UCSD-AML1 (cell line): ENCODE results near the gene TFCP2.

ENCODE experiments used
- DNase-seq: peaks from one replicate; lab custom pipeline; 2025; ENCODE audit not compliant: unreplicated experiment; lab: John Stamatoyannopoulos, UW

Gene TFCP2

GRCh38 chr12:51197736-51198567, 25.0 kb upstream of the TFCP2 start:
- no peak for DNase-seq

GRCh38 chr12:51196547-51196946, 23.6 kb upstream of the TFCP2 start:
- no peak for DNase-seq

DNA sequence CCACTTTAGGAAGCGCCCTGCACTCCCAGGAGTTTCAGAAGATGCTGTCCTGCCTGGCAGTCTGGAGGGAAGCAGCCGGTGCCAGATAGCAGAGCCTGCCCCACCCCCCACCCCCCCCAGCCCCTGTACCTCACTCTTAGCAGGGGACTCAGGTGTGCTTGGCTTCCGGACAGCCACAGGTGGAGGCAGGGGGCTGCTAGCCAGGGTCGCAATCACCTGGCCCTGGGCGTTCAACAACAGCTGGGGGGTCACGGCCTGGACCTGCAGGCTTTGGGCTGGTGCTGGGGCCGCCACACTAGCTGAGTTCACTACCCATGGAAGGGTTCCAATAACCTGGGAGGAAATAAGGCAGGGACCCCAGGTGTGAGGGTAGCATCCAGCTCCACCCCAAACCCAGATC, 22.9 kb upstream of the TFCP2 start:
- DNase-seq = no peak

DNA sequence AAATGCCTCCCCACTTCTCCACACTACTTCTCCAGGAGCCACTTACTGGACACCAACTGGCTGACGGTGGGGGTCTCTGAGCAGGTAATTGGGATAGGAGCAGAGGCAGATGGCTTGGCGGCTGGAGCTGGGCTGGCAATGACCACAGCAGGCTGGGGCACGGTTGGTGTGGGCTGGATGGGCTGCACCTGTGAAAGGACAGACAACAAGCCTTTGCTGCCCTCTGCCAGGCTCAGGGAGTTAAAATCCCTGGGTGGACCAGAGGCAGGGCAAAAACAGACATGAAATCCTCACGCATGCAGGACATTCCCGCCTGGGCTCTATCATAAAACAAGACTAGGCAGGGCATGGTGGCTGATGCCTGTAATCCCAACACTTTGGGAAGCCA, 19.3 kb upstream of the TFCP2 start:
- no peak for DNase-seq

- no peak for DNase-seq
Observed at GRCh38 chr12:51191516-51192283, 18.8 kb upstream of the TFCP2 start.

DNA sequence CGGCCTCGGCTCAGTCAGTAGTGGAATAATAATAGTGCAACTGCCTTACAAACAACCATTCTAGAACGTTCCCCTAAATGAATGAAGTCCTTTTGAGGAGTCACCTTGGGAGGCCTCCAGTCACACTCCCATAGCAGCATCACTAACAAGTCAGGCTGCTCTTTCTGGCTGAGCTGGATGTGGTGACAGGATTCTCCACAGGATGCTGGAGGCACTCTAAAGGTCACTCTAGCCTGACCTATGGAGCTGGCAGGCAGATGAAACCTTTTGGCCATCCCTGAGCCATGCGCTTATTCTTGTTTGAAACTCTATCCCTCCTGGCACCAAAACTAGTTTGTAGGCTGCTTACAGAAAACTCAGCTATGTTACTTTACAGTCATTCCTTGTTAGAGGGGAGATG, 17.9 kb upstream of the TFCP2 start:
- no peak for DNase-seq

- DNase-seq = no peak
Observed at GRCh38 chr12:51189790-51190355, 16.9 kb upstream of the TFCP2 start.

DNA sequence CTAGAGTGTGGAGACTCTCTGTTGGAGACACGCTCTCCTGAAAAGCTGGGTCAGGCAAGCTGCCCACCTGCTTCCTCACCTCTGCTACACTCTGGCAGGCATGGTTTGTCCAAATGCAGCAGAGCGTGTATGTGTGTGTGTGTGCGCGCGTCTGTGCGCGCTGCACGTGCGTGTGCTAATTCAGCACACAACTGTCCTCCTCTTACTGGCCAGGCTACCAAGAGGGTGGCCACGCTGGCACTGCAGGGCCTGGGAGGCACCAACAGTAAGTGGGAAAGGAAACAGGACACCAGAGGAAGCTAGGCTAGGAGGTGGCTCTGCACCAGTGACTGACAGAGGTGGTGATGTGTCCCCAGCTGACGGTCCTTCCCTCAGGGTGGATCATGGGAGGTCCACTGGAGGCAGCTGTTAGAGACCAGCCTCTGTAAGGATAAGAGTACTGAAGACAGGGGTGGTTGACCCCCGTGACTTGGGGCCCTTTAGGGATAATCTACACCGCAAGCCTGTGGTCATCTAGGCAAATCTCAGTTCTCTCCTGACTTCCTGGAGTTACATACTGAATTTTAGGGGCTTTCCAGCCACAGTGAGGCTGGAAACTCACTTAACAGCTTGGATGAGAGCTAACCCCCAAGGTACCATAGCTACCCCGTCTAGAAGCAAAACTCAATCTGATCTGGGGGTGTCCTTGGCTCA, 15.6 kb upstream of the TFCP2 start:
- DNase-seq = no peak

DNA sequence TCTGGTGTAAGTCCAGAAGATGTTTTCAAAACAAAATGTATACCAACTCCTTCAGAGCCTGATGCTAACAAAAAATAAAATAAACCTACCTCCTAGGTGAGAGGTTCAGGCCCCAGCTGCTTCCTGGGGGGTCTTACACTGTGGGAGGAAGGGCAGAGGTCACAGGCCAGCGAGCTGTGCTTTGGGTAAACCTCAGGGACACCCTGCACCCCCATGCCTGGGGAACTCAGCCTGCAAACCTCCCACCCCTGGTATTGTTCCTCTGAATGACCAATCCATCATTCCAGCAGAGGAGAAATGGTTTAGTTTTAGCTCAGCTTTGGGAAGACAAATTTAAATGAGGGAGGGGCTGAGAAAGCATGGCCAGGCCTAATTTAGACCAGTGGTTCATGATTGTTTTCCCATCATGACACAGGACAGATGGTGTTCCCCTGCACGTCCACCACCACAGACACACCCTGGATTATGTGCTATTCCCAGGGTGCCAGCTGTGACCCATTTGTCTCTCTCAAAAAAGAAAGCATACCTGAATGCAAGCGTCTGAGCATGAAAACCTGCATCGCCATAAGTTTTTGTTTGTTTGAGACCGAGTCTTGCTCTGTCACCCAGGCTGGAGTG, 14.5 kb upstream of the TFCP2 start:
- DNase-seq = no peak

- no peak for DNase-seq
Observed at GRCh38 chr12:51186465-51187085, 13.6 kb upstream of the TFCP2 start.

GRCh38 chr12:51185171-51185717, 12.3 kb upstream of the TFCP2 start:
- no peak for DNase-seq

- DNase-seq = no peak
Observed at GRCh38 chr12:51183816-51184215, 10.9 kb upstream of the TFCP2 start.

DNA sequence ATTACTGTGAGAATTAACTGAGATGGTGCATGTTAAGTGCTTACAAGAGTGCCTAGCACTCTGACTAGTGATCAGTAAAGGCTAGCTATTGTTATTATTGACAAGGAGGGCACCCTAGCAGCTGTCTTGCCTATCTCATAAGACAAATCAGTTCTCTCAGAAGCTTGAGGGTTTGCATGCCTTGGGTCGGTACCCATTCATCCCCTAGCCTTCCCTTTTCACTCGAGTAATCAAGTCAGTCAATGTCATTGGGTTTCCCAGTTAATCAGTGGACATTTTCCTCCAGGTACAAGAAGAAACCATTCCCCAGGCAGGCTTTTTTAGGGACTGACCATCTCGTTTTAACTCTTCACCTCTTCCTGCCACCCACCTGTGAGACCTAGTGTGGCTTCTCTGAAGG, 10.4 kb upstream of the TFCP2 start:
- DNase-seq = no peak

- no peak for DNase-seq
Observed at GRCh38 chr12:51181558-51181957, 8.6 kb upstream of the TFCP2 start.

DNA sequence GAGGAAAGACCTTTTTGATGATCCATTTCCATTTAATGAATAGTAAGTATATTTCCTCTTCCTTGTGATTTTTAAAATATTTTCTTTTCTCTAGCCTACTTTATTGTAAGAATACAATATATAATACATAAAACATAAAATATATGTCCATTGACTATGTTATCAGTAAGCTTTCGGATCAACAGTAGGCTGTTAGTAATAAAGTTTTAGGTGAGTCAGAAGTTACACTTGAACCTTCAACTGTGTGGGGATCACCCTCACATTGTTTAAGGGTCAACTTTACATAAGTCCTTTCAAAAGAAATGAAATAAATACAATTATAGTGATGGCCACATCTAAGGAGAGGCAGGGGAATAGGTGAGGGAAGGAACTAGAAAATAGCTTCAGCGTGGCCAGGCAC, 5.0 kb upstream of the TFCP2 start:
- DNase-seq = no peak

GRCh38 chr12:51174501-51174900, 1.6 kb upstream of the TFCP2 start:
- no peak for DNase-seq

- no peak for DNase-seq
Observed at GRCh38 chr12:51171884-51172514, 936 bp downstream of the TFCP2 start.

DNA sequence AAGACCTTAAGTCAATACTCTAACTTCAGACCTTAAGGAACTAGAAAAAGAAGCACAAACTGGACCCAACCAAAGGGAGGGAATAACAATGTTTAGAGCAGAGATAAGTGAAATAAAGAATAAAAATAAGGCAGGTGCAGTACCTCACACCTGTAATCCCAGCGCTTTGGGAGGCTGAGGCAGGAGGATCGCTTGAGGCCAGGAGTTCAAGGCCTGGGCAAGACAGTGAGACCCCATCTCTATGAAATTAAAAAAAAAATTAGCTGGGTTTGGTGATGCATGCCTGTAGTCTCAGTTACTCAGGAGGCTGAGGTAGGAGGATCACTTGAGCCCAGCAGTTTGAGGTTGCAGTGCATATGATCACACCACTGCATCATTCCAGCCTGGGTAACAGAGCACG, 9.1 kb downstream of the TFCP2 start:
- DNase-seq = no peak

- no peak for DNase-seq
Observed at GRCh38 chr12:51162217-51162616, 10.7 kb downstream of the TFCP2 start.
